Peyer's patch (tissue), 4 donors: ENCODE data around the gene ELK4.

Experiments
- CTCF ChIP-seq, 6 experiments: fragments of 450-650 bp in 4 of 6; fragments of 200-600 bp in 2 of 6; sonication (generic) in 1 of 6; IDR thresholded peaks; one replicate each; pipeline ENCODE4 v1.5.1; 2017 to 2019; ENCODE audit warnings: antibody characterized with exemption in 6 of 6, mild to moderate bottlenecking in 3 of 6, moderate library complexity in 1 of 6
- POLR2A ChIP-seq, 2 donors: fragments of 450-650 bp; IDR thresholded peaks; one replicate each; pipeline ENCODE4 v1.5.1; 2017; ENCODE audit warnings: antibody characterized with exemption in 2 of 2, mild to moderate bottlenecking in 2 of 2, moderate library complexity in 2 of 2

- TF ChIP-seq CTCF (IDR thresholded peaks at IDR 0.05): no peak
- TF ChIP-seq POLR2A (IDR thresholded peaks at IDR 0.05): no peak
These were observed 36.0 kb downstream of the ELK4 start for GRCh38 chr1:205595861-205596260.
